ENCODE measurements around the gene GPX2.

GRCh38 chr14:64939817-64940190, 2.7 kb downstream of the GPX2 start:
- TF ChIP-seq, protein P1, sequence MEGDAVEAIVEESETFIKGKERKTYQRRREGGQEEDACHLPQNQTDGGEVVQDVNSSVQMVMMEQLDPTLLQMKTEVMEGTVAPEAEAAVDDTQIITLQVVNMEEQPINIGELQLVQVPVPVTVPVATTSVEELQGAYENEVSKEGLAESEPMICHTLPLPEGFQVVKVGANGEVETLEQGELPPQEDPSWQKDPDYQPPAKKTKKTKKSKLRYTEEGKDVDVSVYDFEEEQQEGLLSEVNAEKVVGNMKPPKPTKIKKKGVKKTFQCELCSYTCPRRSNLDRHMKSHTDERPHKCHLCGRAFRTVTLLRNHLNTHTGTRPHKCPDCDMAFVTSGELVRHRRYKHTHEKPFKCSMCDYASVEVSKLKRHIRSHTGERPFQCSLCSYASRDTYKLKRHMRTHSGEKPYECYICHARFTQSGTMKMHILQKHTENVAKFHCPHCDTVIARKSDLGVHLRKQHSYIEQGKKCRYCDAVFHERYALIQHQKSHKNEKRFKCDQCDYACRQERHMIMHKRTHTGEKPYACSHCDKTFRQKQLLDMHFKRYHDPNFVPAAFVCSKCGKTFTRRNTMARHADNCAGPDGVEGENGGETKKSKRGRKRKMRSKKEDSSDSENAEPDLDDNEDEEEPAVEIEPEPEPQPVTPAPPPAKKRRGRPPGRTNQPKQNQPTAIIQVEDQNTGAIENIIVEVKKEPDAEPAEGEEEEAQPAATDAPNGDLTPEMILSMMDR (IDR thresholded peaks at IDR 0.05): no peak
- no peak for TF ChIP-seq EP300 (IDR thresholded peaks at IDR 0.05)
